Ascending aorta (tissue), 2 donors: ENCODE measurements around the gene HECA. TPM values are rescaled to one million over a fixed set of nuclear protein-coding genes. Genes with fewer than 3 reads are reported as not detected.
"Not testable (repeated sequence)": the region's sequence is repeated elsewhere in the genome, so short reads cannot be mapped to it uniquely, and the experiment has no call there.

Source experiments
- DNase-seq, 2 donors: peaks; one replicate each; pipeline ENCODE4 v3.0.0-alpha.2; 2019; ENCODE audit warnings: low spot score in 2 of 2
- H3K27ac ChIP-seq, 2 donors: fragments of 200-600 bp; sonication (generic); one replicate each; pipeline ENCODE4 v1.5.1; 2016 to 2017; ENCODE audit warnings: mild to moderate bottlenecking in 1 of 2
- H3K27me3 ChIP-seq: fragments of 200-600 bp; sonication (generic); one replicate; pipeline ENCODE4 v1.5.1; 2017
- H3K36me3 ChIP-seq, 2 donors: fragments of 200-600 bp; sonication (generic); one replicate each; pipeline ENCODE4 v1.5.1; 2016
- H3K4me1 ChIP-seq, 2 donors: fragments of 200-600 bp; sonication (generic); one replicate each; pipeline ENCODE4 v1.5.1; 2016 to 2017; ENCODE audit warnings: mild to moderate bottlenecking in 1 of 2
- H3K4me3 ChIP-seq, 2 donors: fragments of 200-600 bp; sonication (generic); one replicate each; pipeline ENCODE4 v1.5.1; 2016 to 2017; ENCODE audit warnings: mild to moderate bottlenecking in 1 of 2
- H3K9me3 ChIP-seq, 2 donors: fragments of 200-600 bp; sonication (generic); one replicate each; pipeline ENCODE4 v1.5.1; 2016
- CTCF ChIP-seq, 3 experiments: fragments of 200-600 bp in 2 of 3; fragments of 450-650 bp in 1 of 3; sonication (generic) in 2 of 3; IDR thresholded peaks; one replicate each; pipeline ENCODE4 v1.5.1; 2016 to 2019; ENCODE audit warnings: antibody characterized with exemption in 3 of 3, mild to moderate bottlenecking in 1 of 3, moderate library complexity in 1 of 3
- intact Hi-C: fragments of 100-400 bp; cut with DNase I; formaldehyde crosslinking; loops from one replicate; pipeline ENCODE4 v1.15.1; 2023
- total RNA-seq: library from RNA; depleted of rRNA; stranded (reverse); fragments of >200 nt; gene quantifications from one replicate; pipeline ENCODE4 v1.1.0, GENCODE V29; 2016

Gene HECA
- total RNA-seq, 1 donor from 2014 or later: 27.0 TPM

GRCh38 chr6:139137706-139138105 lies 2.8 kb downstream of the HECA start:
- Histone ChIP-seq H3K9me3 (no peaks in the 10 kb centered on the region), H3K27ac (no peak overlapping the region), H3K27me3 (no peaks in the 10 kb centered on the region), H3K4me3 (peak overlapping the region; percentile 99), H3K36me3 (no peaks in the 10 kb centered on the region), H3K4me1 (peaks cover 0 to 12% of the 10 kb centered on the region in 2 donors)
- no peak for TF ChIP-seq CTCF (IDR thresholded peaks at IDR 0.05)
- intact Hi-C loops: loop anchor here (10.0 kb wide), 1 partner anchor 197 kb away; no protein-coding TSS in a partner anchor
- DNase-seq: no peak

- H3K27me3 ChIP-seq, H3K9me3 ChIP-seq, intact Hi-C loops, DNase-seq, H3K27ac ChIP-seq, H3K4me3 ChIP-seq, H3K36me3 ChIP-seq: not testable (repeated sequence)
- peaks cover 0 to 20% of the 10 kb centered on the region in 2 donors for H3K4me1 ChIP-seq
Observed at GRCh38 chr6:139140854-139141253, 6.0 kb downstream of the HECA start.

- no peak for TF ChIP-seq CTCF (IDR thresholded peaks at IDR 0.05)
- Histone ChIP-seq H3K4me3 (no peak overlapping the region), H3K36me3 (no peaks in the 10 kb centered on the region), H3K9me3 (no peaks in the 10 kb centered on the region), H3K27me3 (no peaks in the 10 kb centered on the region), H3K27ac (no peak overlapping the region), H3K4me1 (peaks cover 0 to 16% of the 10 kb centered on the region in 2 donors)
- no peak for DNase-seq
- intact Hi-C loops: no loop called here
Observed at GRCh38 chr6:139142262-139142661, 7.4 kb downstream of the HECA start.

GRCh38 chr6:139143111-139143510 lies 8.2 kb downstream of the HECA start:
- intact Hi-C loops: no loop called here
- Histone ChIP-seq H3K4me3 (no peak overlapping the region), H3K36me3 (no peaks in the 10 kb centered on the region), H3K9me3 (no peaks in the 10 kb centered on the region), H3K27ac (no peak overlapping the region), H3K4me1 (peaks cover 0 to 13% of the 10 kb centered on the region in 2 donors), H3K27me3 (no peaks in the 10 kb centered on the region)
- DNase-seq: no peak
- TF ChIP-seq CTCF (IDR thresholded peaks at IDR 0.05): no peak

GRCh38 chr6:139144490-139145085 lies 9.7 kb downstream of the HECA start:
- Histone ChIP-seq H3K9me3 (no peaks in the 10 kb centered on the region), H3K36me3 (no peaks in the 10 kb centered on the region), H3K27ac (no peak overlapping the region), H3K4me3 (no peak overlapping the region), H3K27me3 (no peaks in the 10 kb centered on the region), H3K4me1 (peaks cover 0 to 22% of the 10 kb centered on the region in 2 donors)
- TF ChIP-seq CTCF (IDR thresholded peaks at IDR 0.05): no peak
- no peak for DNase-seq
- intact Hi-C loops: no loop called here

- Histone ChIP-seq H3K27me3 (no peaks in the 10 kb centered on the region), H3K36me3 (no peaks in the 10 kb centered on the region), H3K4me1 (peaks cover 3 to 27% of the 10 kb centered on the region in 2 donors), H3K27ac (no peak overlapping the region), H3K4me3 (no peak overlapping the region), H3K9me3 (no peaks in the 10 kb centered on the region)
- no peak for DNase-seq
- TF ChIP-seq CTCF (IDR thresholded peaks at IDR 0.05): no peak
- intact Hi-C loops: no loop called here
Observed at GRCh38 chr6:139145661-139146060, 10.8 kb downstream of the HECA start.
